Renal pelvis (tissue), 4 donors: Measurements from ENCODE around the gene CEP104. TPM values are rescaled to one million over a fixed set of nuclear protein-coding genes. Genes with fewer than 3 reads are reported as not detected.
A peak's percentile ranks its signal among the peaks of the same experiment; 100 is the strongest.
"Not testable (repeated sequence)": the region's sequence is repeated elsewhere in the genome, so short reads cannot be mapped to it uniquely, and the experiment has no call there.

Source experiments
- DNase-seq: peaks from one replicate; pipeline ENCODE4 v3.0.0-alpha.2; 2013
- polyA plus RNA-seq, 3 donors: library from polyadenylated mRNA; unstranded; fragments of 120-200 nt; gene quantifications; one replicate each; pipeline ENCODE4 v1.2.1, GENCODE V29; 2013; ENCODE audit not compliant: insufficient read length in 3 of 3

CEP104 gene
- polyA plus RNA-seq, 3 donors = 36.5 to 54.3 (median 49.2) TPM

GRCh38 chr1:3803905-3804626, 52.9 kb downstream of the CEP104 start:
- no peak for DNase-seq

DNA sequence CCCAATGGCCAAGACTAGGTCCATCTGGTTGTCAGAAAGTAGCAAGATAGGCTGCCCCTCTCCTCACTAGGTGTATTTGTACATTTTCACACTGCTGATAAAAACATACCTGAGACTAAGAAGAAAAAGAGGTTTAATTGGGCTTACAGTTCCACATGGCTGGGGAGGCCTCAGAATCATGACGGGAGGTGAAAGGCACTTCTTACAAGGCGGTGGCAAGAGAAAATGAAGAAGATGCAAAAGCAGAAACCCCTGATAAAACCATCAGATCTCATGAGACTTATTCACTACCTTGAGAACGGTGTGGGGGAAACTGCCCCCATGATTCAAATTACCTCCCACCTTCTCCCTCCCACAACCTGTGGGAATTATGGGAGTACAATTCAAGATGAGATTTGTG, 56.2 kb downstream of the CEP104 start:
- DNase-seq = not testable (repeated sequence)

DNA sequence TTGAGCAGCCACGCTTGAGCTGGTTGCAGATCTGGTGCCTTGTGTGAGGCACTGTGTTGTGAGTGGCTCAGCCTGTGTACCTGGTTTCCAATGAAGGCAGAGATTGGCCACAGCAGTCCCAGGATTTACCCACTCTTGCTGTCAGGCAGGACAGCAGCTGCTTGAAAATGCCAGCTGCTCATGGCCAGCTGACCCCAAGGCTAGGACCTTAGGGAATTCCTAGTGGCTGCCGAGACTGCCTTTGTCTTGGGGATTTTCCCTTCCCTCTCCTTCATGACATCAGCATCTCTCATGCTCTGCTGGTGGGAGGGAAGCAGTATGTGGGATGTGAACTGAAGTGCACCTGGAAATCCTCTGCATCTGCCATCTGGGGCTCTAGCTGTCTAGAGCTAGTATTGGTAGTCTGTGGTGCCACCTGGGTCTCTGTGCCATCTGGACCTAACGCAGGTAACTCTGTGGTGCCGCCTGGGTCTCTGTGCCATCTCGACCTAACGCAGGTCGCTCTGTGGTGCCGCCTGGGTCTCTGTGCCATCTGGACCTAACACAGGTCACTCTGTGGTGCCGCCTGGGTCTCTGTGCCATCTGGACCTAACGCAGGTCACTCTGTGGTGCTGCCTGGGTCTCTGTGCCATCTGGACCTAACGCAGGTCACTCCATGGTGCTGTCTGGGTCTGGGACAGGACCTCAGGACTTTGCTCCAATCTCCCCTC, 56.9 kb downstream of the CEP104 start:
- DNase-seq = no peak

- peak; percentile 91 for DNase-seq
Measured at GRCh38 chr1:3796215-3797061, 60.6 kb downstream of the CEP104 start, which contains the start of gene LRRC47. Gene LRRC47 (minus strand): TSS chr1:3796498. CDS start chr1:3796476, 22 bp downstream.

- no peak for DNase-seq
Measured at GRCh38 chr1:3795453-3796214, 61.4 kb downstream of the CEP104 start.

DNA sequence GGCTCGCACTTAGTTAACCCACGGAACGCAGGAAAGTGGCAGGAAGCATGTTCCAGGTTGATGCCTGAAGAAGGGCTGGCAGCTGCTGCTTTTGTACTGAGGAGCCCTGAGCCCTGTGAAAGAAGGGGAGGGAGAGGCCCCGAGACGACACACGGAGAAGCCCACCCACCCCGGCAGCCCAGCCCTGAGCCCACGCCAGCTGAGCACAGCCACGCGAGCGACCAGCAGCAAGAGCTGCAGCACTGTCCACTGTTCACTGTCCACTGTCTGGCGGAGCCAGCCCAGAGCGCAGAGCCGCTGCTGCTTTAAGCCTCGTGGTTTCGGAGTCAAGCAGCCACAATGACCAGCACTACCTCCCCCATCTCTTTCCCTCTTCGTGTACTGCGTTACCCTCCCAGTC, 66.1 kb downstream of the CEP104 start:
- no peak for DNase-seq

DNA sequence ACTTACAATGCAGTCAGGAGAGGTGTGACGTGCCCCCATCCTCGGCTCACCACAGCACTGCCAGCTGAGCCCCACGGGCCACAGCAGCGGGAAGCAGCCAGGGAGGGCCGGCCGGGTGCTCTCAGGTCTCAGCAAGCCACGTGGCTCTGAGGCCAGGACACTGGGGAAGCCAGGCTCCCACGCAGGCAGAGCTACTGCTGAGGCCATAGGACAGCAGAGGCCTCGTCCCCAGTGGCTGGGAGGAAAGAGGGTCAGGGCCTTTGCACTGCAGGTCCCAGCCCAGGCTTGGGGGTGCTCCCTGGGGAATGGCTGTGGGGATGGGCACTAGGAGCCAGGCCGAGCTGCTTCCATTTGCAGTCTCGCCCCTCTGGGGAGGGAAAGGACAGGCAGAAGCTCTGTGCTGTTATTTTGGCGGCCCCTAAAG, 66.5 kb downstream of the CEP104 start:
- DNase-seq = no peak

- DNase-seq = no peak
Measured at GRCh38 chr1:3789421-3790300, 67.3 kb downstream of the CEP104 start.

GRCh38 chr1:3788756-3789420, 68.1 kb downstream of the CEP104 start:
- DNase-seq = no peak

DNA sequence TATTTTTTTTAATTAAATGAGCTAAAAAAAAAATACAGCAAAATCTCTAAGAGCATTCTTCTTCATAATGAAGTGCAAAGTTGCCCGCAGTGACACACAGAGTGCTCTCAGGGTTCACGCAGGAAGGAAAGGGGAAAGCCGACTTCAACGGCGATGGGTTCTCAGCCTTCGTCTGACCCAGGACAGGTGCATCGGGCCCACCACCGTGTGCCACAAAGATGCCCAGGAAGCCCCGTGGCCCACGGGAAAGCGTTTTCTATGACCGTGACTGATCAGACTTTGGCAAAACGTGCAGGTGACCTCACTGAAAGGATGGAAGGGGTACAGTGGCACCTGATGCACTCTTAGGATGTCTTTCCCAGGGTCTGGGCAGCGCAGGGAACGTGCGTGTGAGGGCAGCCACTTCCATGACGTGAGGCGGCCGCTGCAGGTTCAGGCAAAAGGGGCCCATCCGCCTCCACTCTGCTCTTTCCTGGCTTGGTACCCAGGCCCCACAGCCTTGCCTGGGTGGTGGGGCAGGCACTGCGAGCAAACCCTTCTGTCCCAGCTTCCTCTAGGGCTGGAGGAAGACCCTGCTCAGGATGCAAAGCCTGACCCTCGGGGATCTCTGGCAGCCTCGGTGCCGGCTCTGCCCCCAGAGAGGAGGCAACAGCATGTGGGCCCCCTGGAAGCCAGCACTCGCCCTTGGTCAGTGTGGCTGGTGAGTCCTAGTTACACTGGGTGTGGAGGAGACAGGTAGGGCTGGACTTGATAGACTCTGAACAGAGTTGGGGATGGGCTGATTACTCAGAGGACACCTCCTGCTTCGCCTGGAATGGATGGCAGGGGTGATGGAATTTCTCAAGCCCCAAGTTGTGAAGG, 69.0 kb downstream of the CEP104 start:
- DNase-seq = no peak

DNA sequence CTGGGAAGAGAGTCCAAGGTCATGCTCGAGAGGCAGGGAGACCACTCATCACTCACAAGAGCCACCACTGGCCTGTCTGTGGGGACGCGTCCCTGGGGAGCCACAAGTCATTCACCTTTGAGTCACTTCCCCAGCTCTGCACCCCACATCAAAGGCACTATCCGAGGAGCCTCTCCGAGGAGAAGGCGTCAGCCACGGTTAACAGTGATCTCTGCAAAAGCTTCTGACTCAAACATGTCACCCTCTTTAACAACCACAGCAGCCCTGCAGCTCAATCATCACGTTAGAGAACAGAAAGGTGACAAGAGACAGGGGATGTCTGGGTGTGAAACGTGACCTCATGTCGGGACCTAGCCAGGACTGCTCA, 69.7 kb downstream of the CEP104 start:
- DNase-seq = no peak

DNA sequence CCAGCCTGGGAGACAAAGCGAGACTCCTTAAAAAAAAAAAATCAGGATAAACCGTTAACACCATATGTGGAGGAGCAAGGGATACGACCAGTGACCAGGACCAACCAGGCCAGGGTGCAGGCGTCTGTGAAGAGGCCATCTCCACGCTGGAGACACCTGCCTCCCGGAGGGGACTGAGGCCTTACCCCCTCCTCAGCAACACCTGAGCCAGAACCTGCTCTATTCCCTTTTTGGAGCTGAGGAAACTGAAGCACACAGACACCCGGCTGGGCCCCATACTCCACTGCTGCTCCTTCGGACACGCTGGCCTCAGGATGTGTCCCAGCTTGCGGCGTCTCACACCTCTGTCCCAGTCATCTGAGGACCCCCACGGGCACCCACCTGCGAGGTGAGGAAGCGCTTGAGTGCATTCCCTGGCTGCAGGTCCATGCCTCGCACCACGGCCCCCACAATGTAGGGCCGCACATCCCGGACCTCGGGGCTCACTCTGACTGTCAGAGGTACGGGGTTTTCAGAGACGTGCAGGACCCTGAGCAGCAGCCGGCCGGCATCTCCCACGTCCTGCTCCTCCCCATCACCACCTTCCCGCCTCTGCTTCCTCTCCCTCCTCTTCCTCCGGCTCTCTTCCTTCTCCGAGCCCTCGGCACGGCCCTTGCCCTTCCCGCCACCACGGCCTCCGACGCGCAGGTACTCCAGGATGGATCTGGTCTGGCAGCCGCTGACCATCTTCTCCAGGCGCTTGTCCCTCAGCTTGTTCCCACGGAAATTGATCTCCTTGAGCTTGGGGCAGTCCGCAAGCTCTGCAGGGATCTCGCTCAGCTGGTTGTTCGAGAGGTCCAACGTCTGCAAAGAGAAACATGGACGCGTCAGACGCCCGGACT, 70.3 kb downstream of the CEP104 start:
- DNase-seq = no peak

GRCh38 chr1:3785456-3786157, 71.4 kb downstream of the CEP104 start:
- no peak for DNase-seq

- DNase-seq = no peak
Measured at GRCh38 chr1:3785045-3785444, 72.0 kb downstream of the CEP104 start.

DNA sequence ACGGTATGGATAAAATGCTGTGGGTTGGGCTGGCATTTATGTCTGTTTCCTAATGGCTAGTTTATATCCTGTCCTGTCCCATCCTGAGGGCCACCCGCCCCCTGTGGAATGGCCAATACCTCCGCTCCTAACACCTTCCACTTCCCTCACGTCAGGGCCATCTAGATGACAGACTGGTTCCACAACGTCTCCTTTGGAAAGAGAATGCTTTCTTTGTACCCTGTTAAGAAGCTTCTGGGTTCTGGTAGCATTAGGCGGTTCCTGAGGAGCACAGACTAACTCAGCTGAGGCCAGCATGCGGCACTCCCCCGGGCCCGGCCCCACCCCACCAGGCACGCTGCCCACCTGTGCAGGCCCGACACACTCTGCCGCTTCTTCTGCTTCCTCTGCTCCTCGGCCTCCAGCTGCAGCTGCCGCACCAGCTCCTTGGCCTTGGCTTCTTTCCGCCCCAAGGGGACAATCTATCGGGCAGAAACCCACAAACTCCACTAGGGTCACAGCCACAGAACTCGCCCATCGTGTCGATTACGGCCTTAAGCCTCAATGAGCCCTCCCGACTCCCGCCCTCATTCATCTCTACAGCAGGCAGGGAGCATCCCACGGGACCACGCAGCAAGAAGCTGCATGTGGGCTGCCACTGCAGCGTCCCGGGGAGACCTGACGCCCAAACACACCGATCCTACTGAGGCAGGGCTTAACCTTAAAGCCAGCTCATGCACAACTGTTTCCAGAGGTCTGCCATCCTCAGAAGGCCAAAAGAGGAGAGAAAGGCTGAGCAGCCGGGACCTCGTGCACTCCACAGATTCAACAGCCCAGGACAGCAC, 73.1 kb downstream of the CEP104 start:
- no peak for DNase-seq

DNA sequence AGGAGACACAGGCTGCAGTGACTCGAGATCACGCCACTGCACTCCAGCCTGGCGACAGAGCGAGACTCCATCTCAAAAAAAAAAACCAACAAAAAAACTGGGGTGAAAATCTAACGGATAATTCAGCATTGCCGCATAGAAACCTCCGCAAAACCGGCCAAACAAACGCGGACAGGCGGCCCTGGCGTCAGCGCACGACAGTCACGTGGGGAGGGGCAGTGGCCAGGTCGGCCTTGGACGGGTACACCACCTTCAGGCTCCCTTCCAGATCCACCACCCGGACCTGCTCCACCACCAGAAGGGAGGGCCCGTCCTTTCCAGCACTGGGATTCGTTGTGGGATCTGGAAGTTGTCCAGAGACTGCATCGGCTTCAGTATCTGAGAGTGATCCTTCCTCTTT, 76.1 kb downstream of the CEP104 start:
- no peak for DNase-seq
